GM20000 (cell line): Measurements from ENCODE around the gene TMBIM1.
A peak's percentile ranks its signal among the peaks of the same experiment; 100 is the strongest.

Experiments
- DNase-seq: peaks from one replicate; pipeline ENCODE4 v3.0.0; 2012; ENCODE audit warnings: low spot score
- CTCF ChIP-seq: IDR thresholded peaks from 2 replicates; pipeline ENCODE4 v1.5.1; 2012; ENCODE audit warnings: mild to moderate bottlenecking, control low read depth; ENCODE audit errors: extremely low read depth, missing control alignments

TMBIM1 gene

GRCh38 chr2:218307415-218308090 lies 15.2 kb upstream of the TMBIM1 start:
- TF ChIP-seq CTCF = no peak
- DNase-seq = no peak

- no peak for TF ChIP-seq CTCF
- DNase-seq = no peak
Observed at GRCh38 chr2:218306184-218306920, 14.0 kb upstream of the TMBIM1 start.

GRCh38 chr2:218305383-218305782 lies 13.1 kb upstream of the TMBIM1 start:
- DNase-seq = no peak
- TF ChIP-seq CTCF = no peak

- peak; percentile 74 for DNase-seq
- peak; percentile 96 for TF ChIP-seq CTCF
Observed at GRCh38 chr2:218301176-218301819, 9.0 kb upstream of the TMBIM1 start.

GRCh38 chr2:218300141-218300540 lies 7.8 kb upstream of the TMBIM1 start:
- DNase-seq = no peak
- no peak for TF ChIP-seq CTCF

GRCh38 chr2:218298314-218298875 lies 6.1 kb upstream of the TMBIM1 start:
- no peak for TF ChIP-seq CTCF
- DNase-seq = no peak

GRCh38 chr2:218296847-218297246 lies 4.5 kb upstream of the TMBIM1 start:
- no peak for DNase-seq
- no peak for TF ChIP-seq CTCF
